ENCODE data around the gene EFS.

Gene EFS

DNA sequence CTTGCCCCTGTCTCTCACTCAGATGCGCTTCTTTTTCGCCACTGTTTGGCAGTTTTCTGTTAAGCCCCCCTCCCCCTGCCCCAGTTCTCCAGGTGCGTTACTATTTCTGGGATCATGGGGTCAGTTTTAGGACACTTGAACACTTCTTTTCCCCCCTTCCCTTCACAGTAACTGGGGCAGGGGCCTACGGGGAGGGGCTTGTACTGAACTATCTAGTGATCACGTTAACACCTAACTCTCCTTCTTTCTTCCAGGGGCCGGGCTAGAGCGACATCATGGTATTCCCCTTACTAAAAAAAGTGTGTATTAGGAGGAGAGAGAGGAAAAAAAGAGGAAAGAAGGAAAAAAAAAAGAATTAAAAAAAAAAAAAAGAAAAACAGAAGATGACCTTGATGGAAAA, 40.0 kb downstream of the EFS start:
- TF ChIP-seq ZNF274 (IDR thresholded peaks at IDR 0.05; ENCODE audit: low read depth, low read length), result no peak
- H3K4me3 ChIP-seq (ENCODE audit: low read length), result no peak overlapping the region

DNA sequence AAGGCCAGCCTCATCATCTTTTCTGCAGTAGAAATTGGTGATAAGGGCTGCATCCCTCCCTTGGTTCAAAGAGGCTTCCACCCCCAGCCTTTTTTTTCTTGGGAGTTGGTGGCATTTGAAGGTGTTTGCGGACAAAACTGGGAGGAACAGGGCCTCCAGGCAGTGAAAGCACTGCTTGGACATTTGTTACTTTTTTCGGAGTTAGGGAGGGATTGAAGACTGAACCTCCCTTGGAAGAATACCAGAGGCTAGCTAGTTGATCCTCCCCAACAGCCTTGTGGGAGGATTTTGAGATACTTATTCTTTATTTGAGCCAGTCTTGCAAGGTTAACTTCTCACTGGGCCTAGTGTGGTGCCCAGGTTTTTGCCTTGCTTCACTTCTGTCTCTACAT, 40.5 kb downstream of the EFS start:
- no peak for TF ChIP-seq ZNF274 (IDR thresholded peaks at IDR 0.05; ENCODE audit: low read depth, low read length)
- H3K4me3 ChIP-seq (ENCODE audit: low read length), result no peak overlapping the region

DNA sequence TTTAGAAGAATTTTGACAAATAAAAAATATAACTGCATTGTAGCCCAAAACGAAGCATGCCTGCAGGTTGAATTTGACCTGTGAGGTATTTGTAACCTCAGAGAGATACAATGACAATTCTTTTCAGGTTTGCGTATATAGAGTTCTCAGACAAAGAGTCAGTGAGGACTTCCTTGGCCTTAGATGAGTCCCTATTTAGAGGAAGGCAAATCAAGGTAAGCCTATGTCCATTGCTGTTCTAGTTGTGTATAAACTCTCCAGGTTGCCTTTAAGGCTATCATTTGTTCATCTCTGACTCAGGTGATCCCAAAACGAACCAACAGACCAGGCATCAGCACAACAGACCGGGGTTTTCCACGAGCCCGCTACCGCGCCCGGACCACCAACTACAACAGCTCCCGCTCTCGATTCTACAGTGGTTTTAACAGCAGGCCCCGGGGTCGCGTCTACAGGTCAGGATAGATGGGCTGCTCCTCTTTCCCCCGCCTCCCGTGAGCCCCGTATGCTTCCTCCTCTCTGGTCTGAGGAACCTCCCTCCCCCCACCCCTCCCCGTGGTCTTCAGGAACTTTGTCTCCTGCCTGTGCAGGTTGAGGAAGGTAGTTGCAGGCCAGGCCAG, 41.0 kb downstream of the EFS start:
- no peak for TF ChIP-seq ZNF274 (IDR thresholded peaks at IDR 0.05; ENCODE audit: low read depth, low read length)
- H3K4me3 ChIP-seq (ENCODE audit: low read length), result no peak overlapping the region

DNA sequence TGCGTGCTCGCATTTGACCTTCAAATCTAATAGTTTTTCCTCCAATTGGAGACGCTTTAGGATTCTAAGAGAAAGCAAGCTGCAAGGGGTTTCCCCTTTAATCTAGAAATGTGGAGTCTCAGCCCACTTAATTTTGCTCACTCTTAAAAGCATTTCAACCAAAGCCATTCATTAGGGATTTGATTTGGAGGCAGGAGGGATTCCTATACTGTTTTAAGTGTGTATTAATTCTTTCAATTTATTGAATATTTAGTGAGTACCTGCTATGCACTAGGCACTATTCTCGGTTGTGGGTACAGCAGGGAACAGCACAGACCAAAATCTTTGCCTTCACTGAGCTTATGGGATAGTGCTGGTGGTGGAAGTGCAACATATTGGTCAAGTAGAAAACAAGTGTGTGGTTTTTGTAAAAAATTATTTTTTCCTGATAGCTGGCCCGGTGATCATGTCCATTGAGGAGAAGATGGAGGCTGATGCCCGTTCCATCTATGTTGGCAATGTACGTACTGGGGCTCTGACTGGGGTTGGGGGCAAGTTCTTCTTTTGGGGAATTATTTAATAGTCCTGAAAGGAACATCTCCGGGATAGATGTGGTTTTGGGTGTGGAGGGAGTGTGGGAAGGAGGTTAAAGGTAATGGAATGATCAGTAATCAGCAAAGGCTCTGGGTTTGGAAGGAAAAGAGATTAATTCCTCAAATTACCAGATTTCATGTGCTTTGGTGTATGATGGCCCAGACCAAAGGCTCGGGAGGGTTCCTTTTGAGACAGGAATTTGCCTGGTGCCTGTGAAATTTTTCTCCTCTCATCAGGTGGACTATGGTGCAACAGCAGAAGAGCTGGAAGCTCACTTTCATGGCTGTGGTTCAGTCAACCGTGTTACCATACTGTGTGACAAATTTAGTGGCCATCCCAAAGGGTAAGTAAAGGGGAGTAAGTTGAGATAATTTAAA, 42.1 kb downstream of the EFS start:
- peak overlapping the region; percentile 89 for H3K4me3 ChIP-seq (ENCODE audit: low read length)
- no peak for TF ChIP-seq ZNF274 (IDR thresholded peaks at IDR 0.05; ENCODE audit: low read depth, low read length)

DNA sequence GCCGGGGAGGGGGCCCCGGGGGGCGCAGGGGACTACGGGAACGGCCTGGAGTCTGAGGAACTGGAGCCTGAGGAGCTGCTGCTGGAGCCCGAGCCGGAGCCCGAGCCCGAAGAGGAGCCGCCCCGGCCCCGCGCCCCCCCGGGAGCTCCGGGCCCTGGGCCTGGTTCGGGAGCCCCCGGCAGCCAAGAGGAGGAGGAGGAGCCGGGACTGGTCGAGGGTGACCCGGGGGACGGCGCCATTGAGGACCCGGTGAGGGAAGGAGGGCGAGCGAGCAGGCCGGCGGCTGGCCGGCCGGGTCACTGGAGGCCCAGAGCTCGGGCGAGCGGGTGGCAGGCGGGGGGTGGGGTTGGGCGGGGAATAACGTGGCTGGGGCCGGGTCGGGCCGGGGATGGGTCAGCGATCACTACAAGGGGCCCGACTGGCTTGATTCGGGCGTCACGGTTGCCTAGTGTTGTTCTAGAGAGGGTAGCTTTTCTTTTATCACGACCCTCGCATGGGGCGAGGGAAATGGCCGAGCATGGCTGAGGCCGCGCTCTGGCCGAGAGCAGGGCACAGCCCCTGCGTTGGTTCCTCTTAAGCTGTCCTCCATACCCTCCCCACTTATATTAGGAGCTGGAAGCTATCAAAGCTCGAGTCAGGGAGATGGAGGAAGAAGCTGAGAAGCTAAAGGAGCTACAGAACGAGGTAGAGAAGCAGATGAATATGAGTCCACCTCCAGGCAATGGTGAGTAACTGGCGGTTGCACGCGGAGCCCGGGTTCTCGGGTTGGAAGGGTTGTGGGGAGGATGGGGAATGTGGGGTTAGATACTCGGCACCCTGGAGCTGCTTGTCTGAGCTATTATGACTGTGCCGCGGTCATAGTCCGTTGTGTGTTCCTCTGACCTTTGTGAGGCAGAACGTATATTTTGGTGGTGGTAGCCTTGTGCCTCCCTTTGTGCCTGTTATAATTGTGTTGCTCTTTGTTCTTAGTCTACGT, 43.1 kb downstream of the EFS start:
- H3K4me3 ChIP-seq (ENCODE audit: low read length), result peak overlapping the region; percentile 89
- TF ChIP-seq ZNF274 (IDR thresholded peaks at IDR 0.05; ENCODE audit: low read depth, low read length), result no peak

DNA sequence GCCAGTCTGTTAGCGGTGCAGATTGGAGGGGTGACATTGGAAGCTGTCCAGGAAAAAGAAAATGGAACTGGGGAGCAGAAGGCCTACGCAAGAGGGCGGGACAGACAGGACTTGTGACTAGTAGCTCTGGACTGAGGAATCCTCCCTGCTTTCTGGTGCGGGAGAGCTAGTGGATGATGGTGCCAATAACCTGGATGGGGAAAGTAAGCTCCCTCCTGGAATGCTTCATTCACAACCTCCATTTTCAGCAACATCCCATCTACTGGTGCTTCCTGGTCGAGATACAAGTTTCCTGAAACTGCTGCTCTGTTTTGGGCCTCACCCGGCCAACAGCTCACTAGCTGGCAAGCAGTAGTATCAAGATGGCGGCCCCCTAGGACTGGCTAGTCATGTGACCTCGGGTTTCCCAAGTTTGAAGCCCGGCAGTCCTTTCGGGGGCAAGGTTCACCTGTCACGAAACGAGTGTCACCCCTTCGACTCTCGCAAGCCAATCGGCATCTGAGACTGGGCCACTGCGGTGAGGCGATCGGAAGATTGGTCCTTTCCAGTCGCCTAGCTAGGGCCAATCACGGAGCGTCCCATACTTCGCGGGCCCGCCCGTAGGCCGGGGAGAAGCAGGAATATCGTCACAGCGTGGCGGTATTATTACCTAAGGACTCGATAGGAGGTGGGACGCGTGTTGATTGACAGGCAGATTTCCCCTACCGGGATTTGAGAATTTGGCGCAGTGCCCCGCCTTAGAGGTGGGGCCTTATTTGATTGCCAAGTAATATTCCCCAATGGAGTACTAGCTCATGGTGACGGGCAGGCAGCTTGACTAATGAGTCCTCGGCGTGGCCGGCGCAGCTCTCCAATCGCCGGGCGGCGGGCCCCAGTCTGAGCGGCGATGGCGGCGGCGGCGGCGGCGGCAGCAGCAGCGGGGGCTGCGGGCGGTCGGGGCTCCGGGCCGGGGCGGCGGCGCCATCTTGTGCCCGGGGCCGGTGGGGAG, 44.1 kb downstream of the EFS start, which contains the start of gene PABPN1:
Gene PABPN1, plus strand, starts transcription at position 874 of the 988 bp plus-strand sequence. Its CDS starts 13 bp downstream, at position 887.
- peak within 1 kb of the TSS; percentile 89 for H3K4me3 ChIP-seq (ENCODE audit: low read length)
- TF ChIP-seq ZNF274 (IDR thresholded peaks at IDR 0.05; ENCODE audit: low read depth, low read length), result no peak

DNA sequence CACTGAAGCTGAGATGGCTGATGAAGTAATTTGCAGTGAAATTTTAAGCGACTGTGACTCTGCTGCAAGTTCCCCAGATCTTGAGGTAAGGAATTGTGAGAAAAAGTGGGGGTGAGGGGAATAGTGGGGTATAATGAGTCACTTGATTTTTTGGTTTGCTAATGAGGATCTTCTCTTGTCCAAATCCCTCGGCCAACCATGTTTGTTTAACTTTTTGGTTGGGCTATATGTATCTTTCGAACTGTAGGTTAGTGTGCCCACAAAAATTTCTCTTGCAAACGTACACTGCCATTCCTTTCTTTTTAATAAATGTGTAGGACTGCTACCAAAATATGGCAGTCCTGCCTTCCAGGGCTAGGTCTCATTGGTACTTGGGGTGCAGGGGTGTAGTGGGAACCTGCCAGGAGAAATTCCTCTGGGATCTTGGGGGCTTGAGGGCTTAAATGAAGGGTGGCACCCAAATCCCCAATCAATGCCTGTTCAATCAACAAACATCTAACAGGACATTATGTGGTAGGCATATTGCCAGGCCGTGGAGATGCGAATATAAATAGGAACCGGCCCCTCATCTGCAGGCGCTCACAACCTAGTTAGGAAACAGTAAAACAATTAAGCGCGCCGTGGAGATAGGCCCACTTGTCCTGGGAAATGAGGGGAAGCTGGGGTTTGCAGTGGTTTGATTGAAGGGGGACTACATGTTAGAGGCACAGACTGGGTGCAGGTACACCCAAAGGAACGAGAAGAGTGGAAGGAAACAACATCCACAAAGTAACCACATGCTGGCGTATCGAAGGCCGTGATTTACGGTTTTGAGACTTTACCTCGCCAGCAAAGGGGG, 45.0 kb downstream of the EFS start:
- peak overlapping the region; percentile 64; the same call in 1 of the 2 replicates for H3K4me3 ChIP-seq (ENCODE audit: low read length)
- no peak for TF ChIP-seq ZNF274 (IDR thresholded peaks at IDR 0.05; ENCODE audit: low read depth, low read length)

DNA sequence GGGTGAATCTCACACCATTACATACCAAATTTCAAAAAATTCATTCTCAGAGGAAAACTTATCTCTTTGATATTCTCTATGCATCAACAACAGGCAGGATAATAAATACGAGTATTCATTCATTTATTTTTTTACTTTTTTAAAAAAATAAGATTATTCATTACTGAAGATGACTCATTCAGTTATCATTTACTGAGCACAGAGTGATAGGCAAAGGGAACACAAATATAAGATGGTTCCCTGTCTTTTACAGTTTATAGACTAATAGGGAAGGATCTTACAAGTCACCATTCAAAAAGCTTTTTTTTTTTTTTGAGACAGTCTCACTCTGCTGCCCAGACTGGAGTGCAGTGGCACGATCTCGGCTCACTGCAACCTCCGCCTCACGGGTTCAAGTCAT, 48.7 kb downstream of the EFS start:
- no peak for TF ChIP-seq ZNF274 (IDR thresholded peaks at IDR 0.05; ENCODE audit: low read depth, low read length)
- H3K4me3 ChIP-seq (ENCODE audit: low read length), result no peak overlapping the region

DNA sequence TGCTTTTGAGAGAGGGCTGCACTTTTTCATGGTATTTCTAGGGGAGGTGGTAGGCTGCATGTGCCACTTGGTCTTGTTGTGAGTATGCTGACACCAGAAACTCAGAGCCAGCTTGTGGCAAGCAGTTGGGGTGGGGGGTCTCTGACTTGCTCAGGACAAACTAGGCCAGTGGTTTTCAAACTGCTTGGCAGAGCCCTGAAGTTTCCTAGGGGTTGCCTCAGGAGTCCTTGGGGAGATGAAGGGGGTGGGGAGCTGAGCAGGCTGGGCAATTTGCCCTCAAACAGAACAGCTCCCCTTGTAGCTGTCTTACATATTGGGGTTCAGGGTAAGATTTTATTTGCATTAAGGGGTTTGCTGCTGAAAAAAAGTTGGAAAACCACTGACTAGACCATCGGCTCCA, 54.4 kb downstream of the EFS start:
- no peak overlapping the region for H3K4me3 ChIP-seq (ENCODE audit: low read length)
- TF ChIP-seq ZNF274 (IDR thresholded peaks at IDR 0.05; ENCODE audit: low read depth, low read length), result no peak

DNA sequence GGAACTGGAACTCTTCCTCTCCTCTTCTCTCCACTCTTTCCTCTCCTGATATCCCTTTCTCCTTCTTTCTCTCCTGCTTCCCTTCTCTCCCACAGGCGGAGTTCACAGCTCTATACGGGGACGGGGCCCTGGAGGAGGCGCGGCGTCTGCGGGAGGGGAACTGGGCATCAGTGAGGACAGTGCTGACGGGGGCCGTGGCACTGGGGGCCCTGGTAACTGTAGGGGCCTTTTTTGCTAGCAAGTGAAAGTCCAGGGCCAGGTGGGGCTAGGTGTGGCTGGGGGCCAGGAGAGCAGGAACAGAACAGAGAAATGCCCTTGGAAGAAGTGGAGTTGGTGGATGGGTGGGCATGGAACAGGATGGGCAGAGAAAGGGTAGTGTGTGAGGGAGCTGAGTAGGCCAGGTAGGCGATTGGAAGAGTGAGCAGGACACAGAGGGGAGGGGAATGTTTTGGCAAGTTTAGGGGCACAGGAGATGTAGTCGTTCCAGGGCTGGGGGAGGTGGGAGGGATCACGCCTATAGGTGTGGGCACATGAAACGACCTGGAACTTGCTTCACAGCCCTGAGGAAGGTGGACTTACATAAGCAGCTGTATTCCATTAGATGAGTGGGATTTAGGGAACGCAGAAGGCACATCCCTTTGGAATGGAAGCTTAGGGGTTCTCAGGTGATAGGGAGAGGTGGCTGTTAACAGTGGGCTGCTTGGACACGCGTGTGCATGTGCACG, 56.1 kb downstream of the EFS start:
- TF ChIP-seq ZNF274 (IDR thresholded peaks at IDR 0.05; ENCODE audit: low read depth, low read length), result no peak
- H3K4me3 ChIP-seq (ENCODE audit: low read length), result no peak overlapping the region

Measured in GM08714 (cell line).